SK-N-MC (cell line): ENCODE results near the gene TBC1D1.

Source experiments
- DNase-seq: peaks from one replicate; pipeline ENCODE4 v3.0.0-alpha.2; 2011; ENCODE audit warnings: low read depth, low spot score
- H3K27ac ChIP-seq: fragments of 200-600 bp; sonication (generic); 2 replicates; pipeline ENCODE4 v1.5.1; 2016; ENCODE audit warnings: mixed run types
- H3K36me3 ChIP-seq: fragments of 200-600 bp; sonication (generic); 2 replicates; pipeline ENCODE4 v1.6.1; 2017; ENCODE audit warnings: antibody characterized with exemption, low read length, mixed read lengths; ENCODE audit not compliant: insufficient read depth
- H3K4me3 ChIP-seq: fragments of 200-600 bp; sonication (generic); 2 replicates; pipeline ENCODE4 v1.5.1; 2016
- H3K9ac ChIP-seq: fragments of 200-600 bp; sonication (generic); 2 replicates; pipeline ENCODE4 v1.8.0; 2017; ENCODE audit warnings: mixed run types, mixed read lengths; ENCODE audit not compliant: insufficient read length
- H3K9me3 ChIP-seq: fragments of 200-600 bp; sonication (generic); 2 replicates; pipeline ENCODE4 v1.6.1; 2017; ENCODE audit warnings: low read depth, mild to moderate bottlenecking, antibody characterized with exemption, low read length, moderate library complexity, mixed read lengths
- EZH2 ChIP-seq: fragments of 200-600 bp; sonication (generic); IDR thresholded peaks from one replicate; pipeline ENCODE4 v1.6.1; 2017; ENCODE audit warnings: antibody characterized with exemption
- FOXP2 ChIP-seq: optimal IDR thresholded peaks from 2 replicates; pipeline ENCODE3; 2011; ENCODE audit warnings: mild to moderate bottlenecking, moderate library complexity; ENCODE audit not compliant: insufficient read depth; ENCODE audit errors: extremely low read length, control extremely low read depth
- POLR2AphosphoS5 ChIP-seq: IDR thresholded peaks from 2 replicates; pipeline ENCODE4 v1.6.1; 2012; ENCODE audit warnings: mild to moderate bottlenecking, low read depth, low read length, borderline replicate concordance

Gene TBC1D1

GRCh38 chr4:37993806-37994205 lies 102.9 kb downstream of the TBC1D1 start:
- no peak for TF ChIP-seq EZH2
- TF ChIP-seq FOXP2 = no peak
- no peak for TF ChIP-seq POLR2AphosphoS5
- H3K36me3 ChIP-seq = no peaks in the 10 kb centered on the region
- DNase-seq = no peak
- H3K27ac ChIP-seq = no peak overlapping the region
- H3K9ac ChIP-seq = no peak overlapping the region
- no peaks in the 10 kb centered on the region for H3K9me3 ChIP-seq
- H3K4me3 ChIP-seq = no peak overlapping the region

GRCh38 chr4:37994569-37994968 lies 103.7 kb downstream of the TBC1D1 start:
- Histone ChIP-seq H3K4me3 (no peak overlapping the region), H3K27ac (no peak overlapping the region), H3K9me3 (no peaks in the 10 kb centered on the region), H3K36me3 (no peaks in the 10 kb centered on the region), H3K9ac (no peak overlapping the region)
- TF ChIP-seq EZH2 (no peak), POLR2AphosphoS5 (no peak), FOXP2 (no peak)
- no peak for DNase-seq

GRCh38 chr4:37995299-37995821 lies 104.5 kb downstream of the TBC1D1 start:
- DNase-seq = no peak
- H3K4me3 ChIP-seq = no peak overlapping the region
- H3K27ac ChIP-seq = no peak overlapping the region
- H3K9ac ChIP-seq = no peak overlapping the region
- H3K36me3 ChIP-seq = no peaks in the 10 kb centered on the region
- TF ChIP-seq POLR2AphosphoS5 (no peak), FOXP2 (no peak), EZH2 (no peak)
- H3K9me3 ChIP-seq = no peaks in the 10 kb centered on the region

GRCh38 chr4:37995981-37996775 lies 105.3 kb downstream of the TBC1D1 start:
- Histone ChIP-seq H3K9ac (no peak overlapping the region), H3K27ac (no peak overlapping the region), H3K4me3 (no peak overlapping the region), H3K36me3 (no peaks in the 10 kb centered on the region), H3K9me3 (no peaks in the 10 kb centered on the region)
- TF ChIP-seq EZH2 (no peak), FOXP2 (no peak), POLR2AphosphoS5 (no peak)
- DNase-seq = no peak

- no peak overlapping the region for H3K9ac ChIP-seq
- no peaks in the 10 kb centered on the region for H3K36me3 ChIP-seq
- no peaks in the 10 kb centered on the region for H3K9me3 ChIP-seq
- no peak overlapping the region for H3K27ac ChIP-seq
- no peak overlapping the region for H3K4me3 ChIP-seq
- TF ChIP-seq EZH2 = no peak
- TF ChIP-seq FOXP2 = no peak
- TF ChIP-seq POLR2AphosphoS5 = no peak
- DNase-seq = no peak
These were observed 107.3 kb downstream of the TBC1D1 start for GRCh38 chr4:37998226-37998625.

- no peak overlapping the region for H3K27ac ChIP-seq
- no peak for DNase-seq
- H3K9me3 ChIP-seq = no peaks in the 10 kb centered on the region
- no peak overlapping the region for H3K4me3 ChIP-seq
- no peaks in the 10 kb centered on the region for H3K36me3 ChIP-seq
- no peak overlapping the region for H3K9ac ChIP-seq
- TF ChIP-seq FOXP2 (no peak), EZH2 (no peak)
These were observed 108.3 kb downstream of the TBC1D1 start for GRCh38 chr4:37999000-37999716.

- Histone ChIP-seq H3K9ac (no peak overlapping the region), H3K36me3 (no peaks in the 10 kb centered on the region), H3K4me3 (no peak overlapping the region), H3K9me3 (no peaks in the 10 kb centered on the region), H3K27ac (no peak overlapping the region)
- DNase-seq = no peak
- TF ChIP-seq POLR2AphosphoS5 (no peak), EZH2 (no peak), FOXP2 (no peak)
These were observed 109.1 kb downstream of the TBC1D1 start for GRCh38 chr4:37999965-38000364.

- H3K27ac ChIP-seq = no peak overlapping the region
- no peaks in the 10 kb centered on the region for H3K9me3 ChIP-seq
- no peaks in the 10 kb centered on the region for H3K36me3 ChIP-seq
- H3K9ac ChIP-seq = no peak overlapping the region
- no peak overlapping the region for H3K4me3 ChIP-seq
- DNase-seq = no peak
- TF ChIP-seq EZH2 (no peak), FOXP2 (no peak), POLR2AphosphoS5 (no peak)
These were observed 111.0 kb downstream of the TBC1D1 start for GRCh38 chr4:38001927-38002326.
